ENCODE data around the gene GAB2.
"Not testable (repeated sequence)": the region's sequence is repeated elsewhere in the genome, so short reads cannot be mapped to it uniquely, and the experiment has no call there.

The GAB2 gene

DNA sequence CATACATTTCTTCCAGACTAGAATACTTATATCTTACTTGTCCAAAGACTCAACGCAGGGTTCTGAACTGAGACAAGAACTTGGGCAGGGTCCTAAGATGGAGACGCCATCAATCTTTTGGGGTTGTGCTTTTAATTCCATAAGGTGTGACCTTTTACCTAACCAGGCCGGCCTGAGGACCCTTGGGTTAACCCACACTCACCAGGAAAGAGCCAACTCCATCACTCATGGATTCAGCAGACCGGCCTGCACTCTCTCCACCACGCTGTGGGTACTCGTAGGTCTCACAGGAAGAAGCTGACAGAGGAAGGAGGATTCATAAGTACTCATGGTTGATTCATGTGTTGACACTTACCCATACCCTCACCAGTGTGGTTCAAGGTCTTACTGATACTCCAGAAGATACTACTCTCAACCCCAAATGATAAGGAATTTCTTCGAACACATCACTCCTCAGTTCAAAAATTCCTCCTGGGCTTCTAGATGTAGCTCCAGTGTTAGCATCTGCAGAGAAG, 192.7 kb downstream of the GAB2 start:
- in situ Hi-C loops (cut with HindIII; ENCODE audit: low pct_ligation_motif_present, low pct_unique_long_range_greater_than_20kb, low sequenced_read_pairs) = no loop called here

DNA sequence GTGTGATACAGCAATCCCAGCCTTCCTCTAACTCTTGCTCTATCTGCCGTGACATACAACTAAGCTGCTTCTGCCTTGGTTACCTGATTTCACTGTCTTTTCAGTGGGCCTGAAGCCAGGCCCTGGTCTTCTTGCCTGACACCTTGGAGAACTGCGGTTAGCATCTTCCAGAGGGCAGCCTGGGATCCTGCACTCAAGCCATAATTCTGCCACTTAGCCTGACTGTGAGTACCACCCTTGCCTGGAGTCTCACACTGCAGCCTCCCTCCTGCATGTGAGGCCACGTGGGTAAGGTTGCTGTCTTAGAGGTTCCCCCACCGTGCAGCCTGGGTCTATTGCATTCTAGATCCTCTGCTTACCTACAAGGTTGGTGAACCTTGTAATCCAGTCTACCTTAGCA, 193.1 kb downstream of the GAB2 start:
- no peak for DNase-seq
- in situ Hi-C loops (cut with HindIII; ENCODE audit: low pct_ligation_motif_present, low pct_unique_long_range_greater_than_20kb, low sequenced_read_pairs) = no loop called here

More for the DNA sequence above, 192.7 kb downstream of the GAB2 start:
- DNase-seq = no peak

DNA sequence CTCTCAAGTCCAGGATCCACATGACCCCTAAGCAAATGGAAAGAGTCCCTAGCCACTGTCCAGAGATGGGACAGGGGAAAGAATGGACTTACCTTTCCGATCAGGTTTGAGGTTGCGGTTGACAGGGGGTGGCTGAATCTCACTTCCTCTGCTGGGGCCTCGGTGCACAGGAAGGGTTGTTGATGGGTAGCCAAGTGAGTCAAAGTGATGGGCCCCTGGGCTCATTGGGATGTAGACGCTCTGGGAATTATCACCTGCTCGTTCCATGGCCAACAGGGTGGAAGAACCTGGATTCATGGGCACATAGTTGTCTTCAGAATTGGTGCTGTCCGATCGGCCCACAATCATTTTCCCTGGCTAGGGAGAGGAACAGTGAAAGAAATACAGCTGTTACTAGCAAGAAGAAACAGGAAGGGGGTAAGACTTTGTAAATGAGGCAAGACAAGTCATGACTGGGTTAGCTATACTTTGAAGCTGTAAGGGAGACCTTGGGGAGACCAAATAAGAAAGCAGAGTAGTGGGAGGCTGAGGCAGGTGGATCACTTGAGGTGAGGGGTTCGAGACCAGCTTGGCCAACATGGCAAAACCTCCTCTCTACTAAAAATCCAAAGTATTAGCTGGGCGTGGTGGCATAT, 194.2 kb downstream of the GAB2 start:
- in situ Hi-C loops (cut with HindIII; ENCODE audit: low pct_ligation_motif_present, low pct_unique_long_range_greater_than_20kb, low sequenced_read_pairs) = no loop called here
- no peak for DNase-seq

DNA sequence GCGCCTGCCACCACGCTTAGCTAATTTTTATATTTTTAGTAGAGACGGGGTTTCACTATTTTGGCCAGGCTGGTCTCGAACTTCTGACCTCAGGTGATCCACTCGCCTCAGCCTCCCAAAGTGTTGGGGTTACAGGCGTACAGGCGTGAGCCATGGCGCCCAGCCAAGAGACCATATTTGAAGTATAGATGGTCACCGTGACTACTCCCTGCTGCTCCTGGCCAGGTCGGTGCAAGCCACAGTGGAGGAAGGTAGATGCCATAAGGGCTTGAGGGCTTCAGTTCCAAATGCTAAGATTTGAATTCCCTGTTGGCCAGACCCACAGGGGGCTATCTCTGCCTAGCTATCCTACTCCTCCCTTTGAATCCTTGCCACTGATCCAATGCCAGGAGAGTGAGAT, 194.9 kb downstream of the GAB2 start:
- in situ Hi-C loops (cut with HindIII; ENCODE audit: low pct_ligation_motif_present, low pct_unique_long_range_greater_than_20kb, low sequenced_read_pairs); DNase-seq: not testable (repeated sequence)

DNA sequence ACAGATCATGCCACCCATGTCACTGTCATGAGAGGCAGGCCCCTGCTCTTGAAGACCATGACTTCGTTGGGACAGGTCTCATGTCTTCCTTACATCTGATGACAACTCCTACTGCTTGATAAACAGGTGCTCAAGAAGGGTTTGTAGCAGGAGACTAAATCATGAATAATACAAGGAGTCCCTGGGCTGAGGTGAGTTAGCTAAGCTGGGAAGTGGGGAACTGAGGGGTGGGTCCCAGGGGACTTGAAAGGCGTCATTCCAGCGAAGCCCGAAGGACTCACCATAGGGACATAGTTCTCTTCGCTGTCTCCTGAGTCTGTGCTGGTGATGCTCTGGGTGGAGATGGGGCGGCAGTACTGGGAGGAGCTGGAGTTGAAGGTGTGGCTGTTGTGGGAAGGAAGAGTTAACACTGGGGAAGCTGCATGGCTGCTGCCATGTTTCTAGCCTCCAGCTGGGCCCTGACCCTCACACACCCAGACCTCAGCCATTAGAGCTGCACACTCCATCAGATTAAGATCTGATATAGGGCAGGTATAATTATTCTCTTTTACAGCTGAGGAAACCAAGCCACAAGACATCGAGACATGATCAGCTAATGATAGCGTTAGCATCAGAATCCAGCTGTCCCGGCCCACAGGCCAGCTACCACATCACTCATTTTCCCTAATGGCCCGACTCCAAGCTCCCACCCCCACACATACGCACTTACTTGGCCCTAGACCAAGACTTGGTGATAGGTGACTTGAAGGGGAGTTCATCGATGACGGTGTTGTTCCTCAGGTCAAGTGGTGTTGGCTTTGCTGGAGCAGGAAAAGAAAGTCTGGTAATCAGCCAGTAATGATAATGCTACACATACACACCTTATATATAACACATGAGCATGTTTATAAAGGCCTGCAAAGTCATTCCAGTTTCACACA, 196.0 kb downstream of the GAB2 start:
- DNase-seq = no peak
- in situ Hi-C loops (cut with HindIII; ENCODE audit: low pct_ligation_motif_present, low pct_unique_long_range_greater_than_20kb, low sequenced_read_pairs) = no loop called here

DNA sequence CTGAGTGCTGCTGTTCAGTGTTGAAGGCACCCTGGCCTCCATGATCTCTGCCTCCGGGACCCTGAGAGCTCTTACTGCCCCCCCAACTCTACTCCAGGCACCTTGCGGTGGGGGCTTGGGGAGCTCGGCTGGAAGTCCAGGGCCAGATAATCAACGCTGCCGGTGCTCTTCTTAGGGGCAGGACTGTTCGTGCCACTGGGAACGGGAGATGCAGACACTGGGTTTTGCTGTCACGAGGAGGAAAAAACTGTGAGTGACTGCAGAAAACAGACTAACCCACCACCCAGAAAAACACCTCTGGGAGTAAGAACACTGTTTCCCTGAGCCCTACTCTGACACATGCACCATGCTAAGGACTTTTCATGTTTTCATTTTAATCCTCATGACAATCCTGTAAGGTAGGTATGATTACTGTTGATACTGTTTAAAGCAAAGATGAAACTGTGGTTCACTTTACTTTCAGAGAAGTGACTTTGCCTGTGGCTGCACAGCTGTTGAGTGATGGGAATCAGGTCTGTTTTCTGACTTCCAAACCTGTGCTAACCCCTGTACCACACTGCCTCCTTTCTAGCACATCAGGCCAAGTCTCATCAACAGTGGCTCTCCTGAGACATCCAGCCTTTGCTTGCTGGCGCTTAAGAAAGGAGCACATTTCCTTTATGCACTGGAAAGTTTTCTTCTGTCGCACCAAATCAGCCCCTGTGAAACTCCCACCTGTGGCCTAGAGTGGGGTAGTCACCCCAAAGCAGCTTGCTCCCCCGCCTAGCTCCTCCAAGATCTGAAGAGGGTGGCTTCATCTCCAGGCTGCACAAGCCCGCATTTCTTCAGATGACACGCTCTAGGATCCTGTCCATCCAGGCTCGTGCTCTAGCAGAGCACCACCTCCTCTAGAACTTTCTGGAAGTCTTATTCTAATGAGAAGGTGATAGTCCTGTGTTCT, 197.1 kb downstream of the GAB2 start:
- in situ Hi-C loops (cut with HindIII; ENCODE audit: low pct_ligation_motif_present, low pct_unique_long_range_greater_than_20kb, low sequenced_read_pairs) = no loop called here
- no peak for DNase-seq

DNA sequence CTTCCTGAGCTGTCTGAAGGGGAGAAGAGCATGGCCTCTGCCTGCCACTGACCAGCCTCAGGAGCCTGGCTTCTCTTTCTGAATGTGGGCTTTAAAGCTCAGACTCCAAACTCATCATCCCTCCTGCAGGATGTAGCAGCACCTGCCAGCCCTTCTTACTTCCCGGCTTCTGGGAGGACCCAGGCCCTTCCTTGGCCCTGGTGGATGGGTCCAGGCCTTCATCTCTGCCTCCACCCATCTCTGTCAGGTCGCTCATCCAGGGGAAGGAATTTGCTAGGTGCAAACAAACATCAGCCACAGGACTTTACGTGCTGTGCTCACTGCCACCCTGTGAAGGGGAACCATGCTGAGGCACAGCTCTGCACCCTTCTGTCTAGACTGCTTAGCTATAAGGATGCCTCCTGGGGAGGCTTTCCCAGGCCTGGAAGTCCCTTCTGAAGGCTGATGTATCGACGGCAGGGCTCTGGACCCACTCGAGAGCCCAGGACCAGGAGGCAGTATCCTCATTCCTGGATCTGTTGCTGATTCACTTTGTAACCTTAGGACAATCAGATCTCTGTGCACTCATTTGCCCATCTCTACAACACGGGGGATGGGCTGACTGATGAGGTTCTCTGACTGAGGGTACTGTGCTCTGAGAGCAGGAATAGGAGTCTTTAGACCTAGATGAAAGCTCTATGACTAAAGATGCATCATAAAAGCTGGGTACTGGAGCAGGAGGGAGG, 198.0 kb downstream of the GAB2 start:
- DNase-seq = no peak
- in situ Hi-C loops (cut with HindIII; ENCODE audit: low pct_ligation_motif_present, low pct_unique_long_range_greater_than_20kb, low sequenced_read_pairs) = no loop called here

DNA sequence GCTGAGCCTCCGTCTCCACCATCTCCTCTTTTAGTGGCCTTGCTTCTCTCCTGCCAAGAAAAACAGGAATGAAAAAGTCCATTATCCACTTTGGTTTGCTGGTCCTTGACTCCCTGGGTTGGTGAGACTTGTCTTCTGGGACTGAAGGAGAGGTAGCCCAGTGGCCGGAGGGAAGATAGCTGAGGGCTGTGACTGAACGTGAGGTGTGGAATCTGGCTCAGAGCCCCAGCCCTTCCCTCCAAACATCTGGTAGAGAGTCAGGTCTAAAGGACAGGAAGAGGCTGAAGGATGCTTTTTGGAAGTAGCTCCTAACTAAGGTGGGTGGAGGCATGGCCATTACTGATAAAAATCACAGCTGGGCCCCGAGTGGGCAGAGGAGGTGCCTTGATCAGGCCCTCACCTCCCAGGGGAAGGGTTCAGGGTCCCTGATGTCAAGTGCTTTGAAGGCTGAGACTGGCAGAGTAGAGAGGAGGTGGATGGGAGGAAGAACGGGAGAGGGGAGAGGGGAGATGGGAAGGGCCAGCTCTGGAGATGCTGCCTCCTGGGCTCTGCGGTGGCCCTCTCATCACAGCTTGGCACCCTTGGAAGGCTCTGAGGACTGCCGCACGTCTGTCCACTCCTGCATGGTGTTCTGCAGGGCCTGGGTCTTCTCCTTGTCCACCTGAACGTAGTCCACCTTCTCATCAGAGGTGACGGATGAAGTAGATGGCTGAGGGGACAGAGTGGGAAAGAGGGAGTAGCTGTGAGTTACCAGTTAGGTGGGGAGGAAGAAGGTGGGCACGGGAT, 198.7 kb downstream of the GAB2 start:
- no peak for DNase-seq
- in situ Hi-C loops (cut with HindIII; ENCODE audit: low pct_ligation_motif_present, low pct_unique_long_range_greater_than_20kb, low sequenced_read_pairs) = no loop called here

DNA sequence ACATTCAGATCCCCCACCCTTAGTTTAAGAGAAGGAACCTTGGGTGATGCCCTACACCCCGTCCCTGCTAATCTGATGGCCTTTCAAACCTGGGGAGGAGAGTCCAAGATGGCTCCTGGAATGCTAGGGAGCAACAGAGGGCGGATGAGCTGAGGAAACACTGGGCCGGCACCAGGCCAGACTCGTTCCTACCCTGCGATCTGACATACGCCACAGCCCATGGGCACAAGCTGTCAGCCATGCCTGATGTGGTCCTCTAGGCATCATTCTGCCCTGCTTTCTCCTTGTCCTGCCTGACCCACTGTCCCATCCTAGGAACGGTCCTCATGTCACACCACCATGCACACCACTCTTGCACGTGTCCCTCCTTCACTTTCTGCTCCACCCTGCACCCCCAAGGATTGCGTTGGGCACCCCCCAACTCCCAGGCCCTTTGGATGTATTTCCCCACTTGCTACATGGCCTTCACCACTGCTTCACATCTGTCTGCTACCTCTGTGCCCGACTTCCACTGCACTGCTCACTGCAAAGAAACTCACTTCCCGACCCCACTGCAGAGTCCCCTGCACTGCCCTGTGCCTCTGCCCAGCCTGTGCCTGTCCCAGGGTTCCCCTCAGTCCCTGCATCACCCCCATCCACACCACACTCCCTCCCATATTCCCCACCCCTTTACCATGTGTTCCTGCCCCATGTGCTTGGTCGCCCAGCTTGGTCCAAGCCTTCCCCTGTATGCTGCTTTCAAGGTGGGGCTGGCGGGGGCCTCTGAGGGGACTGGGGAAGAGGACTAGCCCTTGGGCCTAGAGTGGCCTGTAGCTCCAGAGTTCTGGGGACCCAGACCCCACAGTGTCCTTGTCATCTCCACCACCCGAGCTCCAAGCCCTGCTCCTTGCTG, 199.7 kb downstream of the GAB2 start:
- DNase-seq = no peak
- in situ Hi-C loops (cut with HindIII; ENCODE audit: low pct_ligation_motif_present, low pct_unique_long_range_greater_than_20kb, low sequenced_read_pairs) = no loop called here

DNA sequence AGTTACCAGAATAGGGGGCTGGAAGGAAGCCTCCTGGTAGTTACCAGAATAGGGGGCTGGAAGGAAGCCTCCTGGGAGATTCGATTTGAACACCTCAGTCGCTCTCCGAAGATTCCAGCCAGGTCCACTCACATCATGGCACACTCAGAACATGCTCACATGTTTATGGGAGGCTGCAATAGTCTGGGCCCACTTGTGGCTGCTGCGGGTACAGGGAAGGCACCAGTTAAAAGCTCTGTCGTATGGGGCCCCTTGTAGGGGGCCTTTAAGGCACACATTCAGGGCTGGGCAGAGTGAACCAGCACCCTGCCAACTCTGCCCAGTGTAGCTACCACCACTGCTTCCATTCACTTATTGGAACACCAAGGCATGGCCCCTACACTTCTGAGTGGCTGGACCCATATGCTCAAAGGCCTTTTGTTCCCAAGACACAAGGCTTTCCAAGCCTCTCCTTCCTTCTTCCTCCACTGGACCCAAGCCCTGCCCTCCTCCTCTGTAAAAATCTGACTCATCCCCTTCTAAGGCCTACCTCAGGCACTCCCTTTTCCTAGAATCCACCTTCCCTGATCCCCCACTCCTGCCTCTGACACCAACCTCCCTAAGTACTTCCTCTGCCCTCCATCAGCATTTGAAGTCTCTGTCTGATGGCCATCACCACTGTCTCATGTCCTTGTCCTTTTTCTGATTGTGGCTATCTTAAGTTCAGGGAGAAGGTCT, 200.9 kb downstream of the GAB2 start:
- in situ Hi-C loops (cut with HindIII; ENCODE audit: low pct_ligation_motif_present, low pct_unique_long_range_greater_than_20kb, low sequenced_read_pairs) = no loop called here
- no peak for DNase-seq

DNA sequence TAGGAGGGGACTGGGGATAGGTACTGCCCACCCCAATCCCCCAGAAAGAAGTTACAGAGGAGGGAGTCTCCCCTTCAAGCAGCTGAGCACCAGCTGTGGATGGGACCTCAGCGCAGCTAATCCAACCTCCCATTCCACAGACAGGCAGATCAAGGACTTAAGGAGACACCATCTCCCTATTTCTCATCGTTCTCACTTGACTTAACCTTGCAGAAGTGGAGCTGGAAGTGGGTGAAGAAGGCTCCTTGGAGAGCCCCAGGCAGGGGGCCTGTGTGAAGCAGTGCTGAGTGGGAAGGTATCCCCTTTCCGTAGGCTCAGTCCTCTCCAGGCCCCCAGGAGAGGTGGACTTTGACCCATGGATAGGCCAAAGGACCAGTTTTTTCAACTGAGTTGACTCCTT, 201.6 kb downstream of the GAB2 start:
- in situ Hi-C loops (cut with HindIII; ENCODE audit: low pct_ligation_motif_present, low pct_unique_long_range_greater_than_20kb, low sequenced_read_pairs) = no loop called here
- DNase-seq = no peak

DNA sequence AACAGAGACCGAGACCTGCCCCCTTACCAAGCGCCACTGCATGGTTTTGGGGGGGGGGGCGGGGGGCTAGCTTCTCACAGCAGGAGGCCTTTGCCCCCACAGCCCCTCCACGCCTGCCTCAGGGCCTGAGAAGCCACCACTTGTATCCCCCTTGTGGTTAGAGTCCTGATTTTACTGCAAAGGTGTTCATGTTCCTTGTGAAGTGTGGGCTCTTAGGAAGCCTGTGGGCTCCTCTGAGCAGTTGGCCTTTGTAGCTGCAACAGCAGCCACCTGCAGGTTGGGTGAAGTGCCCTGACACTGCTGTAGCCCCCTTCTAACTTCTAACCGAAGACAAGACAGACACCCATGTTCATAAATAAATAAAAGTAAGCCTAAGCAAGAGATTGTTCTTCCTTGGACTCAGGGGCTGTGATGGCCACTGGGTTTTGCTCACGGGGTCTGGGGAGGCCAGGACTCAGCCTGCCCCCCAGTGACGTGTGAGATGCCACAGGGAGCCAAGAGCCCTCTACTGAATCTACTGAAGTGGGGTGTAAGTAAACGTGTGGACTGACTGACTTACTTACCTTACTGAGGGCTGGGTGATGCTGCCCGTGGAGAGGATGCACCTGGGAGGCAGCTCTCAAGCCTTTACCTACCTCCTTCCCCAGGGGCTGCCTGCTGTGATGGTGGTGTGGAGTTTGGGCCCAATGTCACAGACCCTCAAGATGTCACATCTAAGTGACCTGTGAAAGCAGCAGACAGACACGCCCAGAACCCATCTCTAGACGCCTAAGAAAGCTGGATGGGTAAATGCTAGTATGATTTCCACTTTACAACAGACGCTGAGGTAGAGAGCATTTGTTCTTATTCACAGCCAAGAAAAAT, 203.1 kb downstream of the GAB2 start:
- in situ Hi-C loops (cut with HindIII; ENCODE audit: low pct_ligation_motif_present, low pct_unique_long_range_greater_than_20kb, low sequenced_read_pairs) = no loop called here
- DNase-seq = no peak

DNA sequence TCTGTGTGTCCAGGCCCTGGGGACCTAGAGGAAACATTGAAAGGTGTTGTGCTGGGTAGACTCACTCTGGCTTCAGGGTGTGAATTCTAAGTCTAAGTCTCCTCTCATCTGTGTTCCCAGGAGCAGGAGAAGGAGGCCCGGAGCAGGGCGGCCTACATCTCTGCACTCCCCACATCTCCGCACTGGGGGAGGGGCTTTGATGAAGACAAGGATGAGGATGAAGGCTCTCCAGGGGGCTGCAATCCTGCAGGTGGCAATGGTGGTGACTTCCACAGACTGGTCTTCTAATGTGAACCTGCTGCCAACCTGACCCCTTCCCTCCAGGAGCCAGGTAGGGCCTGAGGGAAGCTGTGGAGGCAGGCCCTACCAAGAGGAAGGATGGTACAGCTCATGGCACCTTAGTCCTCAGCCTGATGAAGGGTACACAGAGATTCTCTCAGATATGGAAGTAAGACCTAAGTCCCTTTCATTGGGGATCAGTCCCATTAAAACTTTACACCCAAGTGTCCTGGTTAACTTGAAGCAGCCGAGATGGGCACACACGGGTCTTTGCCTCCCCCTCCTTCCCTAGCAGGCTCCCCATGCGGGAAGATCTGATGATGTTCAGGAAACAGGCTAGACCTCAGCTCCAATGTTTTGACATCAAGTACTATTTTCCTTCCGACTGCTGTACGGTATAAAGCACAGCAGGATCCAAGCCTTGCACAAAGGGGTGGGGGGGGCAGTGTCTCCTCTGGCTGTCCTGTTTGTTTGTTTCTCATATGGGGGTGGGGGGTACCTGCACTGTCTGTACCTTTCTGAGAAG, 203.9 kb downstream of the GAB2 start:
- DNase-seq = no peak
- in situ Hi-C loops (cut with HindIII; ENCODE audit: low pct_ligation_motif_present, low pct_unique_long_range_greater_than_20kb, low sequenced_read_pairs) = no loop called here

DNA sequence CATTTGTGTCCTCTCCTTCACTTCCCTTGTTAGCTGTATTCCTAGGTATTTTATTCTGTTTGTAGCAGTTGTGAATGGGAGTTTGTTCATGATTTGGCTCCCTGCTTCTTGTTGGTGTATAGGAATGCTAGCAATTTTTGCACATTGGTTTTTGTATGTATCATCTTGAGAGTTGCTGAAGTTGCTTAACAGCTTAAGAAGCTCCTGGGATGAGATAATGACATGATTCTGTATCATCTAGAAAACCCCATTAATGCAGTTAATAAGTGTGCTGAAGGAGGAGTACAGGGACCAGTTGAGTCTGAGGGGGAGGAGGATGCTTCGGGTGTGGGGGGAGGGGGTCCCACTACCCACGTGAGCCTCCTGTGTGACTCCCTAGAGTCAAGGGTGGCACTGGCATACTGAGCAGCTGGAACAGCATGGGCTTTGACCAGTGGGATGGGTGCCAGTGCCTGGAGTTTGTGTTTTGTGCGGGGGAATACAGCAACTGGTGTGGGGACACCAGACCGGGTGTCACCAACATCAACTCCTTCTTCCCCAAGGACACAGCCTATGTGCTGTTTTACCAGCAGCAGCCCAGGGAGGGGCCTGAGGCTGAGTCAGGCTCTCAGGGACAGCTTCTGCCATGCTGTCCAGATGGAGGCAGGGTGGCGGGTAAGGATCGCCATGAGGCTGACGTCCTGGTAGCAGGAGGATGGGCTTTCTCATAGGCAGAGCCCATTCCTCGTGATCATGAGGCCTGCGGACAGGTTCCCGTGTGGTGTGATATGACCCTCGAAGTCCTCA, 204.8 kb downstream of the GAB2 start:
- in situ Hi-C loops (cut with HindIII; ENCODE audit: low pct_ligation_motif_present, low pct_unique_long_range_greater_than_20kb, low sequenced_read_pairs) = no loop called here
- DNase-seq = no peak
